ENCODE results near the gene STIP1. TPM values are rescaled to one million over a fixed set of nuclear protein-coding genes. Genes with fewer than 3 reads are reported as not detected.

Gene STIP1
- total RNA-seq, 1 donor from 2014 or later, result 97.4 TPM

- intact Hi-C loops (cut with micrococcal nuclease), result no loop called here
- peak overlapping the region; percentile 98 for H3K27ac ChIP-seq (replicated peaks)
- no peak for TF ChIP-seq CTCF (IDR thresholded peaks at IDR 0.05; ENCODE audit: borderline replicate concordance)
Observed at GRCh38 chr11:64183890-64184289, 2.1 kb upstream of the STIP1 start.

GRCh38 chr11:64185175-64185692, 737 bp upstream of the STIP1 start:
- H3K27ac ChIP-seq (replicated peaks), result peak overlapping the region; percentile 98
- peaks cover 52% of the 10 kb centered on the region for H3K4me1 ChIP-seq
- TF ChIP-seq CTCF (IDR thresholded peaks at IDR 0.05; ENCODE audit: borderline replicate concordance), result peak; percentile 69
- intact Hi-C loops (cut with micrococcal nuclease), result no loop called here
- no peaks in the 10 kb centered on the region for H3K27me3 ChIP-seq (ENCODE audit: low read depth)
- H3K36me3 ChIP-seq, result peaks cover 10% of the 10 kb centered on the region
- DNase-seq, result peak; percentile 88
- H3K9me3 ChIP-seq (replicated peaks), result no peaks in the 10 kb centered on the region
- peak overlapping the region; percentile 82 for H3K4me3 ChIP-seq

More at GRCh38 chr11:64183890-64184289, 2.1 kb upstream of the STIP1 start:
- H3K36me3 ChIP-seq, result peaks cover 5% of the 10 kb centered on the region
- no peak for DNase-seq
- H3K9me3 ChIP-seq (replicated peaks), result no peaks in the 10 kb centered on the region
- H3K4me3 ChIP-seq, result no peak overlapping the region
- peaks cover 56% of the 10 kb centered on the region for H3K4me1 ChIP-seq
- H3K27me3 ChIP-seq (ENCODE audit: low read depth), result no peaks in the 10 kb centered on the region

- intact Hi-C loops (cut with micrococcal nuclease), result no loop called here
- Histone ChIP-seq H3K4me3 (no peak overlapping the region), H3K27ac (replicated peaks) (no peak overlapping the region), H3K27me3 (ENCODE audit: low read depth) (no peaks in the 10 kb centered on the region), H3K36me3 (peaks cover 10% of the 10 kb centered on the region), H3K4me1 (peaks cover 42% of the 10 kb centered on the region), H3K9me3 (replicated peaks) (no peaks in the 10 kb centered on the region)
- TF ChIP-seq CTCF (IDR thresholded peaks at IDR 0.05; ENCODE audit: borderline replicate concordance), result no peak
- no peak for DNase-seq
Observed at GRCh38 chr11:64186492-64187165, 658 bp downstream of the STIP1 start.

- Histone ChIP-seq H3K27me3 (ENCODE audit: low read depth) (no peaks in the 10 kb centered on the region), H3K36me3 (peaks cover 61% of the 10 kb centered on the region), H3K9me3 (replicated peaks) (no peaks in the 10 kb centered on the region), H3K27ac (replicated peaks) (no peak overlapping the region), H3K4me1 (peaks cover 4% of the 10 kb centered on the region), H3K4me3 (no peak overlapping the region)
- no peak for DNase-seq
- TF ChIP-seq CTCF (IDR thresholded peaks at IDR 0.05; ENCODE audit: borderline replicate concordance), result no peak
- intact Hi-C loops (cut with micrococcal nuclease), result no loop called here
Observed at GRCh38 chr11:64192434-64192833, 6.5 kb downstream of the STIP1 start.

- intact Hi-C loops (cut with micrococcal nuclease), result no loop called here
- no peaks in the 10 kb centered on the region for H3K27me3 ChIP-seq (ENCODE audit: low read depth)
- DNase-seq, result no peak
- no peak overlapping the region for H3K4me3 ChIP-seq
- H3K27ac ChIP-seq (replicated peaks), result no peak overlapping the region
- TF ChIP-seq CTCF (IDR thresholded peaks at IDR 0.05; ENCODE audit: borderline replicate concordance), result no peak
- peaks cover 93% of the 10 kb centered on the region for H3K36me3 ChIP-seq
- H3K9me3 ChIP-seq (replicated peaks), result no peaks in the 10 kb centered on the region
- no peaks in the 10 kb centered on the region for H3K4me1 ChIP-seq
Observed at GRCh38 chr11:64196626-64197025, 10.7 kb downstream of the STIP1 start.
